Uterus (tissue), 2 donors: ENCODE measurements around the gene RAB43.

Source experiments
- POLR2A ChIP-seq, 2 donors: fragments of 450-650 bp; IDR thresholded peaks; one replicate each; pipeline ENCODE4 v1.6.1; 2016; ENCODE audit warnings: antibody characterized with exemption in 2 of 2, mild to moderate bottlenecking in 1 of 2, moderate library complexity in 1 of 2
- TF ChIP-seq, protein P1 (sequence below), 4 experiments: fragments of 200-600 bp in 2 of 4; fragments of 450-650 bp in 2 of 4; sonication (generic) in 2 of 4; IDR thresholded peaks; one replicate each; pipeline ENCODE4 v1.5.1; 2016 to 2019; ENCODE audit warnings: antibody characterized with exemption in 4 of 4, mild to moderate bottlenecking in 2 of 4, moderate library complexity in 1 of 4

DNA sequence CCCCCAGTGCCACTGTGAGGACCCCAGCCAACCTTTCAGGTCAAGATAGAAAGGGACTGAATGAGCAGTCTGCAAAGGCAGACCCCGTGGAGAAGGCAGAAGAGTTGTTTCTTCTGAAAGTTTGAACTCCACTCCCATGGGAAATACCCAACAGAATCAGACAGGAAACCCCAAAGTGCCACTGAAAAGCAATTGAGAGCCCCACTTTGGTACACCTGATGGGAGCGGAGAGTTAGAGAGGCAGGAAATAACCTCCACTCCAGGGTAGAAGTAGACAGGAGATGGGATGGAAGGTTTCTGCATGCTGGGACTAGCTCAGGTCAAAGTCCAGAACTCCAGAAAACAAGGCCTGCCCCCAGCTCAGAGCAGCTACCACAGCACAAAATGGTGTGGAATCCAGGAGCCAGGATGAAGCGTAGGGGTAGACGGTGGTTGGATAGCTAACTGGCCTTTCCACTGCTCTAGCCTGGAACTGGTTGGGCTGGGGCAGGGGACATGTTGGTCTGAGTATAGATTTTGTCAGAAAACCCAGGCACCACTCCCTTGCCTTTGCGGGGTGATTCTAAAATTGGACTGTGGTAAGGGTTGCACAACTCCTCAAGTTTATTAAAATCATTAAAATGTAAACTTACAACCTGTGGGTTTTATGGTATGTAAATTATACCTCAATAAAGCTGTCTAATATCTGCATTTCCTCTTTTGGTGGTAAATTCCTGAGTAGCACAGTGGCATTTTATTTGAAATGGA, 1.9 kb upstream of the RAB43 start:
- TF ChIP-seq POLR2A (IDR thresholded peaks at IDR 0.05): no peak
- TF ChIP-seq, protein P1, sequence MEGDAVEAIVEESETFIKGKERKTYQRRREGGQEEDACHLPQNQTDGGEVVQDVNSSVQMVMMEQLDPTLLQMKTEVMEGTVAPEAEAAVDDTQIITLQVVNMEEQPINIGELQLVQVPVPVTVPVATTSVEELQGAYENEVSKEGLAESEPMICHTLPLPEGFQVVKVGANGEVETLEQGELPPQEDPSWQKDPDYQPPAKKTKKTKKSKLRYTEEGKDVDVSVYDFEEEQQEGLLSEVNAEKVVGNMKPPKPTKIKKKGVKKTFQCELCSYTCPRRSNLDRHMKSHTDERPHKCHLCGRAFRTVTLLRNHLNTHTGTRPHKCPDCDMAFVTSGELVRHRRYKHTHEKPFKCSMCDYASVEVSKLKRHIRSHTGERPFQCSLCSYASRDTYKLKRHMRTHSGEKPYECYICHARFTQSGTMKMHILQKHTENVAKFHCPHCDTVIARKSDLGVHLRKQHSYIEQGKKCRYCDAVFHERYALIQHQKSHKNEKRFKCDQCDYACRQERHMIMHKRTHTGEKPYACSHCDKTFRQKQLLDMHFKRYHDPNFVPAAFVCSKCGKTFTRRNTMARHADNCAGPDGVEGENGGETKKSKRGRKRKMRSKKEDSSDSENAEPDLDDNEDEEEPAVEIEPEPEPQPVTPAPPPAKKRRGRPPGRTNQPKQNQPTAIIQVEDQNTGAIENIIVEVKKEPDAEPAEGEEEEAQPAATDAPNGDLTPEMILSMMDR (IDR thresholded peaks at IDR 0.05): no peak
